Hepatocyte (in vitro differentiated cells): ENCODE measurements around the gene IYD. TPM values are rescaled to one million over a fixed set of nuclear protein-coding genes. Genes with fewer than 3 reads are reported as not detected.

Experiments
- DNase-seq: peaks from one replicate; pipeline ENCODE4 v3.0.0-alpha.2; 2016; ENCODE audit warnings: low spot score
- H2AFZ ChIP-seq: fragments of 200-600 bp; sonication (generic); 2 replicates; pipeline ENCODE4 v1.6.0; 2016; ENCODE audit warnings: antibody characterized with exemption, mild to moderate bottlenecking
- H3K27ac ChIP-seq: fragments of 200-600 bp; sonication (generic); 2 replicates; pipeline ENCODE4 v1.5.1; 2016; ENCODE audit warnings: mild to moderate bottlenecking
- H3K27me3 ChIP-seq: fragments of 200-600 bp; sonication (generic); 2 replicates; pipeline ENCODE4 v1.6.1; 2016
- H3K36me3 ChIP-seq: fragments of 200-600 bp; sonication (generic); replicated peaks from 2 replicates; pipeline ENCODE4 v1.5.1; 2016; ENCODE audit warnings: low read depth; ENCODE audit not compliant: insufficient read depth
- H3K4me1 ChIP-seq: fragments of 200-600 bp; sonication (generic); 2 replicates; pipeline ENCODE4 v1.5.1; 2016; ENCODE audit warnings: mild to moderate bottlenecking, moderate library complexity; ENCODE audit not compliant: insufficient read depth
- H3K4me2 ChIP-seq: fragments of 200-600 bp; sonication (generic); 2 replicates; pipeline ENCODE4 v1.6.0; 2016
- H3K4me3 ChIP-seq: fragments of 200-600 bp; sonication (generic); 2 replicates; pipeline ENCODE4 v1.5.1; 2016; ENCODE audit warnings: mild to moderate bottlenecking
- H3K79me2 ChIP-seq: fragments of 200-600 bp; sonication (generic); 2 replicates; pipeline ENCODE4 v1.6.0; 2017; ENCODE audit warnings: mild to moderate bottlenecking
- H3K9me2 ChIP-seq: fragments of 200-600 bp; sonication (generic); replicated peaks from 2 replicates; pipeline ENCODE4 v1.6.0; 2017; ENCODE audit warnings: mild to moderate bottlenecking; ENCODE audit not compliant: insufficient read depth
- H3K9me3 ChIP-seq: fragments of 200-600 bp; sonication (generic); 2 replicates; pipeline ENCODE4 v1.5.1; 2016; ENCODE audit warnings: low read depth, mild to moderate bottlenecking
- H4K20me1 ChIP-seq: fragments of 200-600 bp; sonication (generic); 2 replicates; pipeline ENCODE4 v1.6.0; 2016; ENCODE audit warnings: mild to moderate bottlenecking; ENCODE audit not compliant: insufficient read depth, poor library complexity, severe bottlenecking
- CTCF ChIP-seq: fragments of 200-600 bp; sonication (generic); IDR thresholded peaks from 2 replicates; pipeline ENCODE4 v1.5.1; 2016; ENCODE audit warnings: antibody characterized with exemption, mild to moderate bottlenecking; ENCODE audit not compliant: poor library complexity
- EZH2 ChIP-seq: fragments of 200-600 bp; sonication (generic); IDR thresholded peaks from 2 replicates; pipeline ENCODE4 v1.6.1; 2016; ENCODE audit warnings: antibody characterized with exemption, mild to moderate bottlenecking, borderline replicate concordance
- EZH2phosphoT487 ChIP-seq: fragments of 200-600 bp; sonication (generic); IDR thresholded peaks from one replicate; pipeline ENCODE4 v1.6.1; 2018; ENCODE audit warnings: antibody characterized with exemption, mild to moderate bottlenecking, low read depth, moderate library complexity; ENCODE audit not compliant: unreplicated experiment, severe bottlenecking
- WGBS: methylation state at CpG from one replicate; pipeline ENCODE4 v1.1.6; 2016; ENCODE audit warnings: low lambda C conversion rate; ENCODE audit errors: missing lambda C conversion rate; 5-methylcytosine and 5-hydroxymethylcytosine counted together
- polyA plus RNA-seq: library from polyadenylated mRNA; unstranded; fragments of >200 nt; fragmentation: Nextera tagmentation; extraction: Ambion mirVana; gene quantifications from 2 replicates; pipeline ENCODE4 v1.2.1, GENCODE V29; 2016
- total RNA-seq: library from RNA; depleted of rRNA; stranded (reverse); fragments of >200 nt; gene quantifications from 2 replicates; pipeline ENCODE4 v1.2.3, GENCODE V29; 2014

Gene IYD
- total and polyA plus RNA-seq, 2 experiments from 2014 or later = 3.1 to 8.5 TPM

GRCh38 chr6:150392452-150393220, 23.8 kb downstream of the IYD start:
- H3K36me3 ChIP-seq = no peaks in the 10 kb centered on the region
- no peak overlapping the region for H3K4me2 ChIP-seq
- WGBS = 86% methylated on average over 12 of the region's 12 CpGs
- no peaks in the 10 kb centered on the region for H3K27me3 ChIP-seq
- H3K4me3 ChIP-seq = no peak overlapping the region
- no peaks in the 10 kb centered on the region for H4K20me1 ChIP-seq
- no peaks in the 10 kb centered on the region for H3K79me2 ChIP-seq
- H2AFZ ChIP-seq = no peak overlapping the region
- no peaks in the 10 kb centered on the region for H3K9me2 ChIP-seq
- peak overlapping the region; percentile 67 for H3K27ac ChIP-seq
- peaks cover 3% of the 10 kb centered on the region for H3K4me1 ChIP-seq
- DNase-seq = peak; percentile 17
- no peak for TF ChIP-seq EZH2
- TF ChIP-seq EZH2phosphoT487 = no peak
- no peak for TF ChIP-seq CTCF
- H3K9me3 ChIP-seq = no peaks in the 10 kb centered on the region

GRCh38 chr6:150394053-150394898, 25.5 kb downstream of the IYD start:
- 85% methylated on average over 6 of the region's 6 CpGs for WGBS
- H2AFZ ChIP-seq = no peak overlapping the region
- no peak overlapping the region for H3K4me3 ChIP-seq
- H3K9me2 ChIP-seq = no peaks in the 10 kb centered on the region
- no peaks in the 10 kb centered on the region for H3K9me3 ChIP-seq
- peaks cover 3% of the 10 kb centered on the region for H3K4me1 ChIP-seq
- no peak overlapping the region for H3K4me2 ChIP-seq
- H3K79me2 ChIP-seq = no peaks in the 10 kb centered on the region
- no peak for TF ChIP-seq EZH2phosphoT487
- no peak for TF ChIP-seq EZH2
- no peak for TF ChIP-seq CTCF
- DNase-seq = no peak
- no peaks in the 10 kb centered on the region for H3K36me3 ChIP-seq
- H4K20me1 ChIP-seq = no peaks in the 10 kb centered on the region
- no peak overlapping the region for H3K27ac ChIP-seq
- no peaks in the 10 kb centered on the region for H3K27me3 ChIP-seq

GRCh38 chr6:150394899-150395295, 26.1 kb downstream of the IYD start:
- H4K20me1 ChIP-seq = no peaks in the 10 kb centered on the region
- H3K9me3 ChIP-seq = no peaks in the 10 kb centered on the region
- no peaks in the 10 kb centered on the region for H3K79me2 ChIP-seq
- no peak overlapping the region for H3K4me3 ChIP-seq
- no peaks in the 10 kb centered on the region for H3K27me3 ChIP-seq
- H3K4me1 ChIP-seq = peaks cover 3% of the 10 kb centered on the region
- no peak overlapping the region for H3K27ac ChIP-seq
- 70% methylated on average over 3 of the region's 3 CpGs for WGBS
- H3K4me2 ChIP-seq = no peak overlapping the region
- H3K36me3 ChIP-seq = no peaks in the 10 kb centered on the region
- TF ChIP-seq EZH2phosphoT487 = no peak
- TF ChIP-seq CTCF = no peak
- TF ChIP-seq EZH2 = no peak
- DNase-seq = no peak
- H2AFZ ChIP-seq = no peak overlapping the region
- no peaks in the 10 kb centered on the region for H3K9me2 ChIP-seq
